Measurements from ENCODE around the gene OTOGL.
A peak's percentile ranks its signal among the peaks of the same experiment; 100 is the strongest.

The OTOGL gene

GRCh38 chr12:80382254-80382653, 282.9 kb downstream of the OTOGL start:
- Histone ChIP-seq H3K18ac (ENCODE audit: low read depth in 1 of 2, low read length in 2 of 2) (no peak overlapping the region), H2BK120ac (ENCODE audit: low read depth, low read length) (no peak overlapping the region), H3K4me3 (ENCODE audit: insufficient read depth in 1 of 2, low read depth in 1 of 2, low read length in 2 of 2) (no peak overlapping the region), H3K27ac (ENCODE audit: low read length, poor library complexity, severe bottlenecking) (no peak overlapping the region), H3K4me2 (ENCODE audit: low read length, poor library complexity, severe bottlenecking) (no peak overlapping the region), H2AK5ac (ENCODE audit: low read length, severe bottlenecking) (no peak overlapping the region), H2BK12ac (ENCODE audit: low read length in 2 of 2) (no peak overlapping the region), H4K8ac (ENCODE audit: low read length) (no peak overlapping the region), H3K36me3 (ENCODE audit: control insufficient read depth in 1 of 2, insufficient read depth in 2 of 2, low read depth in 1 of 2, low read length in 2 of 2) (no peaks in the 10 kb centered on the region), H2BK5ac (ENCODE audit: low read depth, low read length, poor library complexity, severe bottlenecking) (no peak overlapping the region), H3K23ac (ENCODE audit: low read length in 2 of 2) (no peak overlapping the region), H3K79me1 (replicated peaks; ENCODE audit: low read length, poor library complexity, severe bottlenecking) (no peaks in the 10 kb centered on the region), H3K9ac (ENCODE audit: low read length) (no peak overlapping the region), H3K4me1 (ENCODE audit: control insufficient read depth, insufficient read depth, low read depth, low read length) (no peaks in the 10 kb centered on the region), H2AFZ (ENCODE audit: low read depth, low read length) (no peak overlapping the region), H3K14ac (ENCODE audit: low read length in 2 of 2) (no peak overlapping the region), H4K91ac (ENCODE audit: low read length) (no peak overlapping the region), H2BK15ac (ENCODE audit: low read depth, poor library complexity, severe bottlenecking) (no peak overlapping the region), H3K9me3 (ENCODE audit: control insufficient read depth, low read length) (no peaks in the 10 kb centered on the region), H3K4ac (ENCODE audit: low read depth in 1 of 2, low read length in 2 of 2) (no peak overlapping the region), H3K27me3 (ENCODE audit: control insufficient read depth in 1 of 2, insufficient read depth in 1 of 2, low read length in 2 of 2) (no peaks in the 10 kb centered on the region)
- DNase-seq: no peak
- 96% methylated on average over 8 of the region's 8 CpGs for WGBS

DNA sequence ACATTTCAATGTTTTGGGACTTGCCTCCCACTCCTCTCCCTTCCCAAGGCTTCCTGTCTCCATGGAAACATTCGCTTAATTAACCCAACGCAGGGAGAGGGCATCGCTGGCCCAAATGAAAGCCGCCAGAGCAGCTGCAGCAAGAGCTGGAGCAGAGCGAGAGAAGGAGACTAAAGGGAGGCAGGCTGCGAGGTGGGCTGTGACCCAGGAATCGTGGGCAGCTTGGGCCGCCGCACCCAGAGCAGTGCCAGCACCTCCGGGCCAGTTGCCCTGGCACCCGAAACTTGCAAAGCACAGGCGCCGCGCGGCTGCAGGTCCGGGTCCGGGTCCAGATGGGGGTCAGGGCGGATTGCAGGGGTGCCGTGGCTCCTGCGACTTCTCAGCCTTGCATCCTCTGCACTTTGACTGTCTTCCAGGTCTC, 301.2 kb downstream of the OTOGL start:
- H3K27ac ChIP-seq (ENCODE audit: low read length, poor library complexity, severe bottlenecking): no peak overlapping the region
- H3K23ac ChIP-seq (ENCODE audit: low read length in 2 of 2): no peak overlapping the region
- WGBS: 70% methylated on average over 20 of the region's 20 CpGs

DNA sequence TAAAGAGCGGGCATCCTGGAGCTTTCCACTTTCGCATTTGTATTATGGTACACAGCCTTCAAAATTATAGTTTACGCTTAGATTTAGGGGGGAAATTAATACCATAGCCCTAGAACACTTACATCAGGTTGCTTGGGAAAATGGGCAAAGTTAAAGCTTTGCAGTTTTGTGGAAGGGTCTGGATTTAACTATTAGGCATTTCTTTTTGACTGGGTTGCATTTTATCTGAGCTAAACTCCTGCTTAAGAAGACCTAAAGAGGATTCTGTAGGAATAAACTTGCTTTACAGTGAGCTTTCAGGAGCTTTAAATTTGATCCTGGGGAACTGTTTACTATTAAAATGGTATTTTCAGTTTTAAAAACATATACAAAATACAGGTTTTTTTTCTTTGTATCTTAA, 301.9 kb downstream of the OTOGL start:
- no CpG with 5 or more reads among the region's 3 CpGs for WGBS
- Histone ChIP-seq H2BK120ac (ENCODE audit: low read depth, low read length) (no peak overlapping the region), H2AK5ac (ENCODE audit: low read length, severe bottlenecking) (no peak overlapping the region), H3K4me2 (ENCODE audit: low read length, poor library complexity, severe bottlenecking) (no peak overlapping the region), H3K14ac (ENCODE audit: low read length in 2 of 2) (no peak overlapping the region), H3K23ac (ENCODE audit: low read length in 2 of 2) (no peak overlapping the region), H3K9ac (ENCODE audit: low read length) (peak overlapping the region; percentile 63), H2BK5ac (ENCODE audit: low read depth, low read length, poor library complexity, severe bottlenecking) (no peak overlapping the region), H2BK15ac (ENCODE audit: low read depth, poor library complexity, severe bottlenecking) (no peak overlapping the region), H2AFZ (ENCODE audit: low read depth, low read length) (no peak overlapping the region), H3K27ac (ENCODE audit: low read length, poor library complexity, severe bottlenecking) (no peak overlapping the region), H3K18ac (ENCODE audit: low read depth in 1 of 2, low read length in 2 of 2) (no peak overlapping the region), H3K4me1 (ENCODE audit: control insufficient read depth, insufficient read depth, low read depth, low read length) (no peaks in the 10 kb centered on the region), H3K9me3 (ENCODE audit: control insufficient read depth, low read length) (no peaks in the 10 kb centered on the region), H3K79me1 (replicated peaks; ENCODE audit: low read length, poor library complexity, severe bottlenecking) (no peaks in the 10 kb centered on the region), H4K8ac (ENCODE audit: low read length) (no peak overlapping the region), H2BK12ac (ENCODE audit: low read length in 2 of 2) (no peak overlapping the region), H4K91ac (ENCODE audit: low read length) (no peak overlapping the region), H3K4me3 (ENCODE audit: insufficient read depth in 1 of 2, low read depth in 1 of 2, low read length in 2 of 2) (peak overlapping the region in 1 of 2 experiments; percentile 80), H3K4ac (ENCODE audit: low read depth in 1 of 2, low read length in 2 of 2) (no peak overlapping the region), H3K36me3 (ENCODE audit: control insufficient read depth in 1 of 2, insufficient read depth in 2 of 2, low read depth in 1 of 2, low read length in 2 of 2) (no peaks in the 10 kb centered on the region), H3K27me3 (ENCODE audit: control insufficient read depth in 1 of 2, insufficient read depth in 1 of 2, low read length in 2 of 2) (no peaks in the 10 kb centered on the region)
- no peak for DNase-seq

More for the DNA sequence above, 301.2 kb downstream of the OTOGL start:
- no peaks in the 10 kb centered on the region for H3K27me3 ChIP-seq (ENCODE audit: control insufficient read depth in 1 of 2, insufficient read depth in 1 of 2, low read length in 2 of 2)
- H2BK120ac ChIP-seq (ENCODE audit: low read depth, low read length): no peak overlapping the region
- H3K4me1 ChIP-seq (ENCODE audit: control insufficient read depth, insufficient read depth, low read depth, low read length): no peaks in the 10 kb centered on the region
- H3K36me3 ChIP-seq (ENCODE audit: control insufficient read depth in 1 of 2, insufficient read depth in 2 of 2, low read depth in 1 of 2, low read length in 2 of 2): no peaks in the 10 kb centered on the region
- peak overlapping the region; percentile 29 for H4K91ac ChIP-seq (ENCODE audit: low read length)
- H3K79me1 ChIP-seq (replicated peaks; ENCODE audit: low read length, poor library complexity, severe bottlenecking): no peaks in the 10 kb centered on the region
- no peak overlapping the region for H2BK5ac ChIP-seq (ENCODE audit: low read depth, low read length, poor library complexity, severe bottlenecking)
- no peak overlapping the region for H3K4ac ChIP-seq (ENCODE audit: low read depth in 1 of 2, low read length in 2 of 2)
- no peak overlapping the region for H2AK5ac ChIP-seq (ENCODE audit: low read length, severe bottlenecking)
- no peaks in the 10 kb centered on the region for H3K9me3 ChIP-seq (ENCODE audit: control insufficient read depth, low read length)
- peak overlapping the region in 1 of 2 experiments; percentile 80 for H3K4me3 ChIP-seq (ENCODE audit: insufficient read depth in 1 of 2, low read depth in 1 of 2, low read length in 2 of 2)
- peak overlapping the region; percentile 27 for H2AFZ ChIP-seq (ENCODE audit: low read depth, low read length)
- no peak overlapping the region for H3K18ac ChIP-seq (ENCODE audit: low read depth in 1 of 2, low read length in 2 of 2)
- H3K4me2 ChIP-seq (ENCODE audit: low read length, poor library complexity, severe bottlenecking): no peak overlapping the region
- no peak for DNase-seq
- no peak overlapping the region for H2BK15ac ChIP-seq (ENCODE audit: low read depth, poor library complexity, severe bottlenecking)
- H3K14ac ChIP-seq (ENCODE audit: low read length in 2 of 2): no peak overlapping the region
- H4K8ac ChIP-seq (ENCODE audit: low read length): no peak overlapping the region
- no peak overlapping the region for H2BK12ac ChIP-seq (ENCODE audit: low read length in 2 of 2)
- peak overlapping the region; percentile 63 for H3K9ac ChIP-seq (ENCODE audit: low read length)

GRCh38 chr12:80404629-80405028, 305.3 kb downstream of the OTOGL start:
- no peak overlapping the region for H3K4me2 ChIP-seq (ENCODE audit: low read length, poor library complexity, severe bottlenecking)
- H4K91ac ChIP-seq (ENCODE audit: low read length): no peak overlapping the region
- no peak overlapping the region for H2AK5ac ChIP-seq (ENCODE audit: low read length, severe bottlenecking)
- no peak overlapping the region for H4K8ac ChIP-seq (ENCODE audit: low read length)
- H3K4me3 ChIP-seq (ENCODE audit: insufficient read depth in 1 of 2, low read depth in 1 of 2, low read length in 2 of 2): no peak overlapping the region
- H3K9me3 ChIP-seq (ENCODE audit: control insufficient read depth, low read length): no peaks in the 10 kb centered on the region
- H3K79me1 ChIP-seq (replicated peaks; ENCODE audit: low read length, poor library complexity, severe bottlenecking): no peaks in the 10 kb centered on the region
- H2BK5ac ChIP-seq (ENCODE audit: low read depth, low read length, poor library complexity, severe bottlenecking): no peak overlapping the region
- 53% methylated on average over 2 of the region's 2 CpGs for WGBS
- no peak overlapping the region for H3K9ac ChIP-seq (ENCODE audit: low read length)
- H2AFZ ChIP-seq (ENCODE audit: low read depth, low read length): no peak overlapping the region
- H3K27me3 ChIP-seq (ENCODE audit: control insufficient read depth in 1 of 2, insufficient read depth in 1 of 2, low read length in 2 of 2): no peaks in the 10 kb centered on the region
- no peak overlapping the region for H2BK15ac ChIP-seq (ENCODE audit: low read depth, poor library complexity, severe bottlenecking)
- no peak overlapping the region for H2BK120ac ChIP-seq (ENCODE audit: low read depth, low read length)
- no peak for DNase-seq
- no peak overlapping the region for H3K23ac ChIP-seq (ENCODE audit: low read length in 2 of 2)
- H3K36me3 ChIP-seq (ENCODE audit: control insufficient read depth in 1 of 2, insufficient read depth in 2 of 2, low read depth in 1 of 2, low read length in 2 of 2): no peaks in the 10 kb centered on the region
- no peaks in the 10 kb centered on the region for H3K4me1 ChIP-seq (ENCODE audit: control insufficient read depth, insufficient read depth, low read depth, low read length)
- no peak overlapping the region for H2BK12ac ChIP-seq (ENCODE audit: low read length in 2 of 2)
- no peak overlapping the region for H3K27ac ChIP-seq (ENCODE audit: low read length, poor library complexity, severe bottlenecking)
- no peak overlapping the region for H3K18ac ChIP-seq (ENCODE audit: low read depth in 1 of 2, low read length in 2 of 2)
- no peak overlapping the region for H3K4ac ChIP-seq (ENCODE audit: low read depth in 1 of 2, low read length in 2 of 2)
- no peak overlapping the region for H3K14ac ChIP-seq (ENCODE audit: low read length in 2 of 2)
